NCI-H2107 (cell line): Measurements from ENCODE around the gene DLG1.
"Not testable (repeated sequence)": the region's sequence is repeated elsewhere in the genome, so short reads cannot be mapped to it uniquely, and the experiment has no call there.

Experiments used
- DNase-seq: peaks from one replicate; lab custom pipeline; 2025; lab: John Stamatoyannopoulos, UW

Gene DLG1

GRCh38 chr3:197289726-197290125 lies 8.7 kb downstream of the DLG1 start:
- DNase-seq = no peak

DNA sequence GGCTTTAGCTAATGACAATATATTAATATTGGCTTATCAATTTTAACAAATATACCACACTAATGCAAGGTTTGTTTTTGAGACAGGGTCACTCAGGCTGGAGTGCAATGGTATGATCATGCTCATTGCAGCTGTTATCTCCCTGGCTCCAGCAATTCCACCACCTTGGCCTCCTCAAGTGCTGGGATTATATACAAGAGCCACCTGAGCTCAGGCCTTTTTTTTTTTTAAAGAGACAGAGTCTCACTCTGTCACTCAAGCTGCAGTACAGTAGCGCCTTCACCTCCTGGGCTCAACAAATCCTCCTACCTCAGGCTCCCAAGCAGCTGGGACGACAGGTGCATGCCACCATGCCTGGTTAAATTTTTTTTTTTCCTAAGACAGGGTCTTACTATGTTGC lies 11.7 kb downstream of the DLG1 start:
- DNase-seq = no peak

DNA sequence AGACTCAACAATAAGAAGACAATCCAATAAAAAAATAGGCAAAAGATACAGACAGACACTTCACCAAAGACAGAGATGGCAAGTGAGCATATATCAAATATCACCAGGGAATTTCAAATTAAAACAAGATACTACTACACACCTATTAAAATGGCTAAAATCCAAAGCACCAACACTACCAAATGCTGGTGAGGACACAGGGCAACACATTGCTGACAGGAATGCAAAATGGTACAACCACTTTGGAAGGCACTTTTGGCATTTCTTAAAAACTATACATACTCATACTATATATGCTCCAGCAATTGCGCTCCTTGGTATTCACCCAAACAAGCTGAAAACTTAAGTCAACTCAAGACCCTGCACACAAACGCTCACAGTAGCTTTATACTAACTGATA lies 12.9 kb downstream of the DLG1 start:
- no peak for DNase-seq

- DNase-seq = no peak
Observed at GRCh38 chr3:197283045-197283444, 15.4 kb downstream of the DLG1 start.

- DNase-seq = no peak
Observed at GRCh38 chr3:197281849-197282248, 16.6 kb downstream of the DLG1 start.

- no peak for DNase-seq
Observed at GRCh38 chr3:197280156-197280555, 18.3 kb downstream of the DLG1 start.

GRCh38 chr3:197278933-197279332 lies 19.5 kb downstream of the DLG1 start:
- DNase-seq = no peak

GRCh38 chr3:197276808-197277207 lies 21.6 kb downstream of the DLG1 start:
- DNase-seq = not testable (repeated sequence)

DNA sequence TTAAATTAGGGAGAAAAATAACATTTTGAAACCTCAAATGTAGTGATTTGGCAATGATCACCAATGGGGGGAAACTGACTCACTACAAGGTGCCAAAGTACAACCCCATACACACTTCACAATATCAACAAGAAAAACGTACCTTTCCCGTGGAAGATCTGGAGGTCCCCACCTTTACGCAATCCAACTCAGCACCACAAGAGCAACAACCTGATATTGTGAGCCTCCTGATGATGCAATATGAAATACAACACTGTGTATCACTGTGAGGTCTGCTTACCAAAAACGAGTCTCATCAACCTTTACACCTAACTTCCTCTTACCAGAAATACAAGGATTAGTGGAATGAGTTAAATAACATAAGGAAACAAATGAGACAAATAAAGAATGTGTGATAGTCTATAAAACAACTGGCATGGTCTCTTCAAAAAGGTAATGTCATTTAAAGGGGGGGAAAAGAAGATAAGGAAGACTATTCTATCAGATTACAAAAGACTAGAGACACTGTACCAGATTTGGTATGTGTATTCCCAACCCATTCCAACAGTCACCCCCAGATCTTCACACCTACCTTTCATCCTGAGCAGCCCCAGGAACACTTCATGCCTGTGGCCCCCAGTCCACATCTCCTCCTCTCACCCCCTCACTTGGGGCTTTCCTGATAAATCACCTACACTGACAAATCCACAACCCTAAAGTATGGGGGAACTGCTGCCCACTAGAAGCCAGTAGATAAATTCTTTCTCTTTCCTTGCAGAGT lies 27.7 kb downstream of the DLG1 start:
- DNase-seq = no peak

DNA sequence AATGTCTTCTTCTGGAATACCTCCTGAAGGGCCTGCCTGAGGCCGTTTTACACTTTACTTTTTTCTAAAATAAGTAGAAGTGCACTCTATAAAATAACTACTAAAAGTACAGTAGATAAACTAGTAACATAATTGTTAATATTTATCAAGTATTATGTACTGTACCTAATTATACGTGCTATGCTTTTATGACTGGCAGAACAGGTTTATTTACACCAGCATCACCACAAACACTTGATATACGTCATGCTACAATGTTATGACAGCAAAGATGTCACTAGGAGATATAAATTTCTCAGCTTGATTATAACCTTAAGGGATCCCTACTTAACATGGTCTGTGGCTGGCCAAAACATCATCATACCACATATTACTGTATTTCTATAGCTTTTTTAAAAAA lies 29.4 kb downstream of the DLG1 start:
- DNase-seq = no peak

- no peak for DNase-seq
Observed at GRCh38 chr3:197268294-197268693, 30.1 kb downstream of the DLG1 start.

DNA sequence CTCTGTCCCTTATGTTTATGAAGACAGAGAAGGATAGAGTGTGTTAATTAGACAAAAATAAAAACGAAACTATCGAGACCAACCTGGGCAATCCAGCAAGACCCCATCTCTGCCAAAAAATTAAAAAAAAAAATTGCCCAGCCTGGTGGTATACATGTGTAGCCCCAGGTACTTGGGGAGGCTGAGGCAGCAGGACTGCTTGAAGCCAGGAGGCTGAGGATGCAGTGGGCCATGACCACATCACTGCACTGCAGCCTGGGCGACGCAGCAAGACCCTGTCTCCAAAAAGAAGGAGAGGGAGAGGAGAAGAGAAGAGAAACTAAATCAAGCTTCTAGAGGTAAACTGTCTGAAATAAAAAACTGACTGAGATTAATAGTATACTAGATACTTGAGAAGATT lies 32.1 kb downstream of the DLG1 start:
- DNase-seq = no peak

GRCh38 chr3:197262709-197263108 lies 35.7 kb downstream of the DLG1 start:
- DNase-seq = no peak

DNA sequence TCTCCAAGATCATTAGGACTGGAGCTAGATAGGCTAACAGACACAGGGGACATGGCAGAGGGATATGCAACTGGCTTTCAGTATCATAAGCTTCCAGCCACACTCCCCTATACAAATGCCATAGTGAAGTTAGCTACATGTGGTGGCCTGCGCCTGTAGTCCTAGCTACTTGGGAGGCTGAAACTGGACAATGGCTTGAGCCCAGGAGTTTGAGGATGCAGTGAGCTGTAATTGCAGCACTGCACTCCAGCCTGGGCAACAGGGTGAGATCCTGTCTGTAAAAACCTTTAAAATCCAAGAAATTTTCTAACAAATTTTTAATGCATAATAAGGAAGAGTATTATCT lies 37.3 kb downstream of the DLG1 start:
- DNase-seq = no peak

DNA sequence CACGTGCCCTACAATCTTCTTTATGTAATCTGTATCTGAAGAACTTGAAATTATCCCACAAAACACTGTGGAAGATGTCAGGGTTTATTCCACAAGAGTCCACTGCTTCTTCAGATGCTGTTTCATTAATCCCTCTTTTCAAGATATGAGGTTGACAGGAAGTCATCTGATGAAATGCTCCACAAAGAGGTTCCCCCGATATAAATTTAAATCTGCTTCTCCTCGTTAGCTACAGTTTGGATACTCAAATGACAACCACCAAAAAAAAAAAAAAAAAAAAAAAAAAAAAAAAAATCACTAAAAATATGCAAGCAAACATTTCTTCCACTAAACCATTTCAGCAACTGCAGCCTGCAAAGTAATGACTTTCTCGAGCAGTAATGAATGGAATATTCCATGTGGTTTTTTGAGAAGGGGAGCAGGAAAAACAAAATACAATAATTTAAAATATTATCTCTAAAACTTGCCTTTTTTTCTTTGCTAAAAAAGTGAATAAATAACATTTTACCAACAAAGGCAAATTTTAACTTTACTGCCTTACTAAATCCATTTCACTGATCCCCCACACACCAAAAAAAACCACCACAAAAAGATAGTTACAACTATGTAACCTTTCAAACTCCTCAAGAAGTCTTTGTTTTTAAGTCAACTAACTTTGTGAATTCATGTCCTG lies 37.8 kb downstream of the DLG1 start:
- no peak for DNase-seq

DNA sequence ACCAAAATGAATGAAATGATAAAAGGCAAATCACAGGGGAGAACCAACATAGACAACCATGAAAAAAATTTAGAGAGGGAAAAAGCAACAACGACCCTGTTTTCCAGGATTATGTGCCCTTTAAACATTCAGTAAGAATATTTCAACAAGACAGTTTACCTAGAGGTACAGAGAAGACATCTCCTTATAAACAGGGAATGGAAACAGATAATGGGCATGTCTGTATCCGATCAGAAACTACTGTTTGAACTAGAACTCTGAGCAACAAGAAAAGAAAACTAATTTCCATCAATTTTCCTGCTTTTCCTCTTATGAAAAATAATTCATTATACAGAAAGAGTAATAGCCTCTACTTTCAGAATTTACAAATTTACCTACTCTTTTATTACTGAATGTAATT lies 39.3 kb downstream of the DLG1 start:
- DNase-seq = no peak

DNA sequence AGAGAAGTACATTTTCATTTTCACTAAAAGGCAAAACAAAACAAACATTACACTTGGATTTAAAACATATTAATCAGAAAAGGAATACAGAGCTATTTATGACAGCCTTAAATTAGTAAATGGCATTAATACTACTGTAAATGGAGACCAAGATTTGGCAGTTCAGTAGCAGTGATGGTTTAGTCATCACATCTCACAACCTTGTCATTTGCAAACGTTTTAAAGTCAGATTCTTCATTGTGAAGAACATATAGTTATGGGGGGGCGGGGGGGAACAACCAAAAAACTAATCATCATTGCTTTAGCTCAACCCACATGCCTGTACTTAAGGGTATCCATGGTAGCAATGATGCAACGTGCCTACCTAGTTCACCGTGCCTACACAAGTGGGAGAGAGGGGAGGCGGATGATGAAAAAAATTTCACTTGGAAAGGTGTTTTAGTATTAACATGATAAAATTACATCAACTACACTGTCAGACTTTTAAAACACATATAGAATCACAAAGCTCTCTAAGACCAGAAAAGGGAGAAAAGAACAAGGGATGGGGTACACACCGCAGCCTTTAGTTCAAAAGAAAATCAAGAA lies 40.1 kb downstream of the DLG1 start:
- DNase-seq = no peak

DNA sequence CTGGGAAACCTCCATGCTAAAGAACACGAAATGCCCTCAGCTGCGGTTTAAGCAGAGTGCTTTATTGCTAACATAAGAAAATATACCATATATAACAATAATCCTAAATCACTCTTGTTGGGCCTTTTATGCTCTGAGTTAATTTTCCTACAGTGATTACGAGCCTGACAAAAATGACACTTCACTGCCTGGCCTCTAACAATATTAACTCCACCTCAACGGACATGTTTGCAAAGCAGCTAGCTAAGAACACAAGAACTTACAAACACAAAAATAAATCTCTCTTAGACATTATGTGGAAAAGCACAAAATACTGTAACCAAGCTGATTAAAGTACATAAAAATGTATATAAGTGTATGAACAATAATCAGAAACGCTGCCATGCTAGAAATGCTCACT lies 40.7 kb downstream of the DLG1 start:
- DNase-seq = no peak

GRCh38 chr3:197256836-197257444 lies 41.5 kb downstream of the DLG1 start:
- DNase-seq = no peak

GRCh38 chr3:197256104-197256503 lies 42.3 kb downstream of the DLG1 start:
- DNase-seq = no peak

GRCh38 chr3:197253238-197253947 lies 45.0 kb downstream of the DLG1 start:
- no peak for DNase-seq

DNA sequence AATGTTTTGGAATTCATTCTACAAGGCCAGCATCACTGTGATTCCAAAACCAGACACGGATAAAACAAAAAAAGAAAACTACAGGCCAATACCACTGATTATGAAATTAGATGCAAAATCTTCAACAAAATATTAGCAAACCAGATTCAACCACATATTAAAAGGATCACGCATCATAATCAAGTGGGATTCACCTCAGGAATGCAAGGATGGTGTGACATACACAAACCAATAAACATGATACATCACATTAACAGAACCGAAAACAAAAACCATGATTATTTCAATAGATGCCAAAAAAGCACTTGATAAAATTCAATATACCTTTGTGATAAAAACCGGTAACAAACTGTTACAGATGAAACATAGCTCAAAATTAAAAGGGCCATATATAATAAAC lies 48.9 kb downstream of the DLG1 start:
- DNase-seq = no peak

- DNase-seq = no peak
Observed at GRCh38 chr3:197248341-197248740, 50.1 kb downstream of the DLG1 start.
